Tibial nerve (tissue), 3 donors: ENCODE results near the gene PYM1.

Source experiments
- CTCF ChIP-seq, 5 experiments: fragments of 200-600 bp in 3 of 5; fragments of 450-650 bp in 2 of 5; sonication (generic) in 3 of 5; IDR thresholded peaks; one replicate each; pipeline ENCODE4 v1.5.1; 2016 to 2019; ENCODE audit warnings: antibody characterized with exemption in 5 of 5, mild to moderate bottlenecking in 3 of 5, moderate library complexity in 2 of 5
- POLR2A ChIP-seq, 2 donors: fragments of 450-650 bp; IDR thresholded peaks; one replicate each; pipeline ENCODE4 v1.6.1; 2017; ENCODE audit warnings: antibody characterized with exemption in 2 of 2, mild to moderate bottlenecking in 2 of 2, moderate library complexity in 2 of 2

GRCh38 chr12:55957106-55957859, 29.6 kb upstream of the PYM1 start:
- TF ChIP-seq CTCF (IDR thresholded peaks at IDR 0.05) = no peak
- TF ChIP-seq POLR2A (IDR thresholded peaks at IDR 0.05) = no peak
